Measurements from ENCODE around the gene SETMAR.

The SETMAR gene

GRCh38 chr3:4355401-4356219, 52.4 kb downstream of the SETMAR start:
- no peak for DNase-seq

GRCh38 chr3:4356220-4356540, 53.0 kb downstream of the SETMAR start:
- DNase-seq = no peak

- DNase-seq = no peak
These were observed 53.6 kb downstream of the SETMAR start for GRCh38 chr3:4356546-4357410.

GRCh38 chr3:4358273-4358672, 55.1 kb downstream of the SETMAR start:
- no peak for DNase-seq

GRCh38 chr3:4359805-4360502, 56.8 kb downstream of the SETMAR start:
- no peak for DNase-seq

- no peak for DNase-seq
These were observed 57.6 kb downstream of the SETMAR start for GRCh38 chr3:4360817-4361216.

- DNase-seq = no peak
These were observed 59.4 kb downstream of the SETMAR start for GRCh38 chr3:4362523-4362922.
